ENCODE data around the gene ADAMTS10. TPM values are rescaled to one million over a fixed set of nuclear protein-coding genes. Genes with fewer than 3 reads are reported as not detected.

Gene ADAMTS10
- total RNA-seq, 1 donor from 2014 or later = 5.8 TPM

GRCh38 chr19:8600816-8601215 lies 9.7 kb downstream of the ADAMTS10 start:
- Histone ChIP-seq H3K36me3 (no peaks in the 10 kb centered on the region), H3K27me3 (no peaks in the 10 kb centered on the region), H3K4me2 (no peak overlapping the region), H3K9ac (no peak overlapping the region), H3K4me3 (no peak overlapping the region), H3K4me1 (no peaks in the 10 kb centered on the region), H3K9me3 (ENCODE audit: low read depth) (peaks cover 4% of the 10 kb centered on the region), H3F3A (ENCODE audit: low read depth) (no peaks in the 10 kb centered on the region), H3K79me2 (ENCODE audit: low read depth) (no peaks in the 10 kb centered on the region), H3K27ac (no peak overlapping the region), H2AFZ (replicated peaks) (no peak overlapping the region), H4K20me1 (ENCODE audit: low read depth) (no peaks in the 10 kb centered on the region)
- no peak for DNase-seq (ENCODE audit: low spot score)
- peaks cover 29% of the 10 kb centered on the region for H3K36me3 Mint-ChIP-seq
- H3K27ac Mint-ChIP-seq = no peak overlapping the region
- no peak overlapping the region for H3K4me3 Mint-ChIP-seq
- H3K4me1 Mint-ChIP-seq = no peaks in the 10 kb centered on the region
- no peaks in the 10 kb centered on the region for H3K9me3 Mint-ChIP-seq
- H3K27me3 Mint-ChIP-seq (ENCODE audit: insufficient read depth, low read depth) = no peaks in the 10 kb centered on the region
- TF ChIP-seq, protein P1, sequence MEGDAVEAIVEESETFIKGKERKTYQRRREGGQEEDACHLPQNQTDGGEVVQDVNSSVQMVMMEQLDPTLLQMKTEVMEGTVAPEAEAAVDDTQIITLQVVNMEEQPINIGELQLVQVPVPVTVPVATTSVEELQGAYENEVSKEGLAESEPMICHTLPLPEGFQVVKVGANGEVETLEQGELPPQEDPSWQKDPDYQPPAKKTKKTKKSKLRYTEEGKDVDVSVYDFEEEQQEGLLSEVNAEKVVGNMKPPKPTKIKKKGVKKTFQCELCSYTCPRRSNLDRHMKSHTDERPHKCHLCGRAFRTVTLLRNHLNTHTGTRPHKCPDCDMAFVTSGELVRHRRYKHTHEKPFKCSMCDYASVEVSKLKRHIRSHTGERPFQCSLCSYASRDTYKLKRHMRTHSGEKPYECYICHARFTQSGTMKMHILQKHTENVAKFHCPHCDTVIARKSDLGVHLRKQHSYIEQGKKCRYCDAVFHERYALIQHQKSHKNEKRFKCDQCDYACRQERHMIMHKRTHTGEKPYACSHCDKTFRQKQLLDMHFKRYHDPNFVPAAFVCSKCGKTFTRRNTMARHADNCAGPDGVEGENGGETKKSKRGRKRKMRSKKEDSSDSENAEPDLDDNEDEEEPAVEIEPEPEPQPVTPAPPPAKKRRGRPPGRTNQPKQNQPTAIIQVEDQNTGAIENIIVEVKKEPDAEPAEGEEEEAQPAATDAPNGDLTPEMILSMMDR (IDR thresholded peaks at IDR 0.05) = no peak
- TF ChIP-seq EZH2phosphoT487 (IDR thresholded peaks at IDR 0.05) (no peak), EZH2 (IDR thresholded peaks at IDR 0.05) (no peak)

DNA sequence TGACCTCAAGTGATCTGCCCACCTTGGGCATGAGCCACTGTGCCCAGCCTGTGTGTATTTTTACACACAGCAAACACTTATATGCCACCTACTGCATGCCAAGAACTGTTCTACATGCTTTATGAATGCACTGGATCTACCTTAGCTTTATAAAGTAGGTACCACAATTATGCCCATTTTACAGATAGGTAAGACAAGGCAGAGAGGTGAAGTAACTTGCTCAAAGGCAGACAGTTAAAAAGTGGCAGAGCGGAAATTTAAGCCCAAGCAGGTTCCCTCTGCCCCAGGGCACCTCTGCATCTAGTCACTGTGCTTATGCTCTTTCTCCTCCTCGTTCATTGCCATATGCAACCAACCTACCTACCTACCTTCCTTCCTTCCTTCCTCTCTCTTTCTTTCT lies 10.5 kb downstream of the ADAMTS10 start:
- no peak for TF ChIP-seq EZH2 (IDR thresholded peaks at IDR 0.05)
- TF ChIP-seq EZH2phosphoT487 (IDR thresholded peaks at IDR 0.05) = no peak
- TF ChIP-seq, protein P1 (IDR thresholded peaks at IDR 0.05) = no peak
- no peaks in the 10 kb centered on the region for H3K4me1 ChIP-seq
- no peak overlapping the region for H3K27ac Mint-ChIP-seq
- no peak overlapping the region for H3K4me2 ChIP-seq
- no peak overlapping the region for H3K4me3 ChIP-seq
- no peaks in the 10 kb centered on the region for H3K9me3 Mint-ChIP-seq
- no peaks in the 10 kb centered on the region for H3K27me3 Mint-ChIP-seq (ENCODE audit: insufficient read depth, low read depth)
- H3K27me3 ChIP-seq = no peaks in the 10 kb centered on the region
- no peaks in the 10 kb centered on the region for H3F3A ChIP-seq (ENCODE audit: low read depth)
- H3K4me3 Mint-ChIP-seq = no peak overlapping the region
- no peaks in the 10 kb centered on the region for H3K4me1 Mint-ChIP-seq
- peaks cover 29% of the 10 kb centered on the region for H3K36me3 Mint-ChIP-seq
- no peaks in the 10 kb centered on the region for H3K79me2 ChIP-seq (ENCODE audit: low read depth)
- no peaks in the 10 kb centered on the region for H3K36me3 ChIP-seq
- H3K9me3 ChIP-seq (ENCODE audit: low read depth) = peaks cover 4% of the 10 kb centered on the region
- DNase-seq (ENCODE audit: low spot score) = no peak
- no peak overlapping the region for H3K27ac ChIP-seq
- H3K9ac ChIP-seq = no peak overlapping the region
- H2AFZ ChIP-seq (replicated peaks) = no peak overlapping the region
- no peaks in the 10 kb centered on the region for H4K20me1 ChIP-seq (ENCODE audit: low read depth)

GRCh38 chr19:8596168-8596567 lies 14.3 kb downstream of the ADAMTS10 start:
- TF ChIP-seq EZH2 (IDR thresholded peaks at IDR 0.05) (no peak), EZH2phosphoT487 (IDR thresholded peaks at IDR 0.05) (no peak)
- TF ChIP-seq, protein P1 (IDR thresholded peaks at IDR 0.05) = no peak
- H3K27ac Mint-ChIP-seq = no peak overlapping the region
- no peaks in the 10 kb centered on the region for H3K9me3 ChIP-seq (ENCODE audit: low read depth)
- peaks cover 4% of the 10 kb centered on the region for H3K27me3 Mint-ChIP-seq (ENCODE audit: insufficient read depth, low read depth)
- no peak overlapping the region for H3K4me3 ChIP-seq
- H4K20me1 ChIP-seq (ENCODE audit: low read depth) = no peaks in the 10 kb centered on the region
- no peaks in the 10 kb centered on the region for H3K36me3 ChIP-seq
- H3K27ac ChIP-seq = no peak overlapping the region
- peaks cover 7% of the 10 kb centered on the region for H3K36me3 Mint-ChIP-seq
- no peak overlapping the region for H2AFZ ChIP-seq (replicated peaks)
- H3K4me3 Mint-ChIP-seq = no peak overlapping the region
- no peak overlapping the region for H3K9ac ChIP-seq
- peaks cover 10% of the 10 kb centered on the region for H3F3A ChIP-seq (ENCODE audit: low read depth)
- no peaks in the 10 kb centered on the region for H3K79me2 ChIP-seq (ENCODE audit: low read depth)
- no peak overlapping the region for H3K4me2 ChIP-seq
- peaks cover 6% of the 10 kb centered on the region for H3K4me1 Mint-ChIP-seq
- no peak for DNase-seq (ENCODE audit: low spot score)
- peaks cover 18% of the 10 kb centered on the region for H3K27me3 ChIP-seq
- H3K4me1 ChIP-seq = peaks cover 3% of the 10 kb centered on the region
- peaks cover 6% of the 10 kb centered on the region for H3K9me3 Mint-ChIP-seq
